ENCODE measurements around the gene STC2. TPM values are rescaled to one million over a fixed set of nuclear protein-coding genes. Genes with fewer than 3 reads are reported as not detected.

The STC2 gene
- polyA plus RNA-seq, 1 donor (not counting 4 experiments of a cell fraction or from before 2014, with no cell fraction given) = 4.3 TPM

- Histone ChIP-seq H3K27me3 (ENCODE audit: control insufficient read depth, extremely low read depth, insufficient read depth, low read length) (no peaks in the 10 kb centered on the region), H3K79me2 (ENCODE audit: control insufficient read depth, insufficient read depth, low read length) (no peaks in the 10 kb centered on the region), H4K20me1 (ENCODE audit: control insufficient read depth, extremely low read depth, insufficient read depth, low read length) (no peaks in the 10 kb centered on the region), H3K9ac (ENCODE audit: control insufficient read depth, extremely low read depth, insufficient read depth, low read length) (no peak overlapping the region), H2AFZ (ENCODE audit: control insufficient read depth, low read length) (no peak overlapping the region), H3K4me1 (ENCODE audit: control insufficient read depth, extremely low read depth, insufficient read depth, low read length) (peaks cover 11% of the 10 kb centered on the region), H3K9me1 (ENCODE audit: control insufficient read depth, extremely low read depth, insufficient read depth, low read length) (no peaks in the 10 kb centered on the region), H3K36me3 (ENCODE audit: control insufficient read depth in 2 of 2, extremely low read depth in 1 of 2, insufficient read depth in 2 of 2, low read length in 2 of 2) (no peaks in the 10 kb centered on the region), H3K4me3 (ENCODE audit: control insufficient read depth in 2 of 3, extremely low read depth in 1 of 3, insufficient read depth in 2 of 3, low read depth in 1 of 3, low read length in 3 of 3) (no peak overlapping the region), H3K4me2 (ENCODE audit: control insufficient read depth, extremely low read depth, insufficient read depth, low read depth, low read length) (no peak overlapping the region), H3K9me3 (ENCODE audit: control insufficient read depth, low read depth, low read length) (no peaks in the 10 kb centered on the region), H3K27ac (ENCODE audit: control insufficient read depth, insufficient read depth, low read length) (no peak overlapping the region)
- dilution Hi-C loops (cut with MboI; ENCODE audit: extremely low pct_ligation_motif_present, low sequenced_read_pairs) = no loop called here
- DNase-seq (ENCODE audit: low read depth, low spot score) (no peak), FAIRE-seq (no peak)
- TF ChIP-seq EZH2 (IDR thresholded peaks at IDR 0.05; ENCODE audit: low read length) (no peak), CTCF (optimal IDR thresholded peaks at IDR 0.05 in 1 of 3, IDR thresholded peaks at IDR 0.05 in 1 of 3, conservative IDR thresholded peaks at IDR 0.05 in 1 of 3; ENCODE audit: extremely low read depth in 1 of 3, insufficient read depth in 2 of 3, low read length in 3 of 3) (no peak)
Observed at GRCh38 chr5:173306695-173307094, 21.5 kb downstream of the STC2 start.

- Histone ChIP-seq H3K27ac (ENCODE audit: control insufficient read depth, insufficient read depth, low read length) (no peak overlapping the region), H4K20me1 (ENCODE audit: control insufficient read depth, extremely low read depth, insufficient read depth, low read length) (no peaks in the 10 kb centered on the region), H3K27me3 (ENCODE audit: control insufficient read depth, extremely low read depth, insufficient read depth, low read length) (no peaks in the 10 kb centered on the region), H2AFZ (ENCODE audit: control insufficient read depth, low read length) (no peak overlapping the region), H3K9me3 (ENCODE audit: control insufficient read depth, low read depth, low read length) (no peaks in the 10 kb centered on the region), H3K79me2 (ENCODE audit: control insufficient read depth, insufficient read depth, low read length) (no peaks in the 10 kb centered on the region), H3K4me3 (ENCODE audit: control insufficient read depth in 2 of 3, extremely low read depth in 1 of 3, insufficient read depth in 2 of 3, low read depth in 1 of 3, low read length in 3 of 3) (no peak overlapping the region), H3K9ac (ENCODE audit: control insufficient read depth, extremely low read depth, insufficient read depth, low read length) (no peak overlapping the region), H3K4me1 (ENCODE audit: control insufficient read depth, extremely low read depth, insufficient read depth, low read length) (peaks cover 11% of the 10 kb centered on the region), H3K9me1 (ENCODE audit: control insufficient read depth, extremely low read depth, insufficient read depth, low read length) (no peaks in the 10 kb centered on the region), H3K36me3 (ENCODE audit: control insufficient read depth in 2 of 2, extremely low read depth in 1 of 2, insufficient read depth in 2 of 2, low read length in 2 of 2) (no peaks in the 10 kb centered on the region), H3K4me2 (ENCODE audit: control insufficient read depth, extremely low read depth, insufficient read depth, low read depth, low read length) (no peak overlapping the region)
- no peak for FAIRE-seq
- TF ChIP-seq CTCF (optimal IDR thresholded peaks at IDR 0.05 in 1 of 3, IDR thresholded peaks at IDR 0.05 in 1 of 3, conservative IDR thresholded peaks at IDR 0.05 in 1 of 3; ENCODE audit: extremely low read depth in 1 of 3, insufficient read depth in 2 of 3, low read length in 3 of 3) (no peak), EZH2 (IDR thresholded peaks at IDR 0.05; ENCODE audit: low read length) (no peak)
- dilution Hi-C loops (cut with MboI; ENCODE audit: extremely low pct_ligation_motif_present, low sequenced_read_pairs) = no loop called here
- DNase-seq (ENCODE audit: low read depth, low spot score) = no peak
Observed at GRCh38 chr5:173304591-173304988, 23.6 kb downstream of the STC2 start.

All from keratinocyte (primary cell).